ENCODE data around the gene OBP2B.
"Not testable (repeated sequence)": the region's sequence is repeated elsewhere in the genome, so short reads cannot be mapped to it uniquely, and the experiment has no call there.

OBP2B gene

GRCh38 chr9:133208171-133208879 is 725 bp downstream of the OBP2B start:
- not testable (repeated sequence) for H3K4me1 ChIP-seq (ENCODE audit: control insufficient read depth, insufficient read depth, low read length, poor library complexity, severe bottlenecking); H3K36me3 ChIP-seq (ENCODE audit: control insufficient read depth, insufficient read depth, low read length); H3K4me3 ChIP-seq (ENCODE audit: insufficient read depth, low read depth, low read length, poor library complexity, severe bottlenecking); H3K27ac ChIP-seq (ENCODE audit: insufficient read depth, low read length, poor library complexity, severe bottlenecking); H3K27me3 ChIP-seq (replicated peaks; ENCODE audit: control insufficient read depth, insufficient read depth, low read length, poor library complexity, severe bottlenecking); H3K9me3 ChIP-seq (ENCODE audit: control insufficient read depth, low read length); DNase-seq

- H3K36me3 ChIP-seq (ENCODE audit: control insufficient read depth, insufficient read depth, low read length) = no peaks in the 10 kb centered on the region
- no peaks in the 10 kb centered on the region for H3K4me1 ChIP-seq (ENCODE audit: control insufficient read depth, insufficient read depth, low read length, poor library complexity, severe bottlenecking)
- DNase-seq = no peak
- H3K9me3 ChIP-seq (ENCODE audit: control insufficient read depth, low read length) = no peaks in the 10 kb centered on the region
- peaks cover 4% of the 10 kb centered on the region for H3K27me3 ChIP-seq (replicated peaks; ENCODE audit: control insufficient read depth, insufficient read depth, low read length, poor library complexity, severe bottlenecking)
- H3K27ac ChIP-seq (ENCODE audit: insufficient read depth, low read length, poor library complexity, severe bottlenecking) = no peak overlapping the region
- H3K4me3 ChIP-seq (ENCODE audit: insufficient read depth, low read depth, low read length, poor library complexity, severe bottlenecking) = no peak overlapping the region
These were observed 1.4 kb downstream of the OBP2B start for GRCh38 chr9:133207540-133208170.

GRCh38 chr9:133207021-133207531 is 2.0 kb downstream of the OBP2B start:
- peaks cover 4% of the 10 kb centered on the region for H3K27me3 ChIP-seq (replicated peaks; ENCODE audit: control insufficient read depth, insufficient read depth, low read length, poor library complexity, severe bottlenecking)
- no peak for DNase-seq
- H3K4me1 ChIP-seq (ENCODE audit: control insufficient read depth, insufficient read depth, low read length, poor library complexity, severe bottlenecking) = no peaks in the 10 kb centered on the region
- H3K4me3 ChIP-seq (ENCODE audit: insufficient read depth, low read depth, low read length, poor library complexity, severe bottlenecking) = no peak overlapping the region
- H3K9me3 ChIP-seq (ENCODE audit: control insufficient read depth, low read length) = no peaks in the 10 kb centered on the region
- no peaks in the 10 kb centered on the region for H3K36me3 ChIP-seq (ENCODE audit: control insufficient read depth, insufficient read depth, low read length)
- no peak overlapping the region for H3K27ac ChIP-seq (ENCODE audit: insufficient read depth, low read length, poor library complexity, severe bottlenecking)

GRCh38 chr9:133205996-133206931 is 2.8 kb downstream of the OBP2B start:
- Histone ChIP-seq H3K27ac (ENCODE audit: insufficient read depth, low read length, poor library complexity, severe bottlenecking) (no peak overlapping the region), H3K36me3 (ENCODE audit: control insufficient read depth, insufficient read depth, low read length) (no peaks in the 10 kb centered on the region), H3K9me3 (ENCODE audit: control insufficient read depth, low read length) (no peaks in the 10 kb centered on the region), H3K27me3 (replicated peaks; ENCODE audit: control insufficient read depth, insufficient read depth, low read length, poor library complexity, severe bottlenecking) (peaks cover 4% of the 10 kb centered on the region), H3K4me1 (ENCODE audit: control insufficient read depth, insufficient read depth, low read length, poor library complexity, severe bottlenecking) (no peaks in the 10 kb centered on the region), H3K4me3 (ENCODE audit: insufficient read depth, low read depth, low read length, poor library complexity, severe bottlenecking) (no peak overlapping the region)
- DNase-seq = no peak

- not testable (repeated sequence) for H3K27ac ChIP-seq (ENCODE audit: insufficient read depth, low read length, poor library complexity, severe bottlenecking); H3K36me3 ChIP-seq (ENCODE audit: control insufficient read depth, insufficient read depth, low read length); H3K4me1 ChIP-seq (ENCODE audit: control insufficient read depth, insufficient read depth, low read length, poor library complexity, severe bottlenecking); H3K4me3 ChIP-seq (ENCODE audit: insufficient read depth, low read depth, low read length, poor library complexity, severe bottlenecking); DNase-seq; H3K27me3 ChIP-seq (replicated peaks; ENCODE audit: control insufficient read depth, insufficient read depth, low read length, poor library complexity, severe bottlenecking); H3K9me3 ChIP-seq (ENCODE audit: control insufficient read depth, low read length)
These were observed 3.6 kb downstream of the OBP2B start for GRCh38 chr9:133205481-133205887.

- H3K4me1 ChIP-seq (ENCODE audit: control insufficient read depth, insufficient read depth, low read length, poor library complexity, severe bottlenecking) = no peaks in the 10 kb centered on the region
- no peaks in the 10 kb centered on the region for H3K36me3 ChIP-seq (ENCODE audit: control insufficient read depth, insufficient read depth, low read length)
- H3K9me3 ChIP-seq (ENCODE audit: control insufficient read depth, low read length) = no peaks in the 10 kb centered on the region
- peaks cover 1% of the 10 kb centered on the region for H3K27me3 ChIP-seq (replicated peaks; ENCODE audit: control insufficient read depth, insufficient read depth, low read length, poor library complexity, severe bottlenecking)
- H3K4me3 ChIP-seq (ENCODE audit: insufficient read depth, low read depth, low read length, poor library complexity, severe bottlenecking) = no peak overlapping the region
- H3K27ac ChIP-seq (ENCODE audit: insufficient read depth, low read length, poor library complexity, severe bottlenecking) = no peak overlapping the region
- DNase-seq = no peak
These were observed 4.1 kb downstream of the OBP2B start for GRCh38 chr9:133204993-133205336.

- Histone ChIP-seq H3K4me3 (ENCODE audit: insufficient read depth, low read depth, low read length, poor library complexity, severe bottlenecking) (no peak overlapping the region), H3K9me3 (ENCODE audit: control insufficient read depth, low read length) (no peaks in the 10 kb centered on the region), H3K36me3 (ENCODE audit: control insufficient read depth, insufficient read depth, low read length) (no peaks in the 10 kb centered on the region), H3K4me1 (ENCODE audit: control insufficient read depth, insufficient read depth, low read length, poor library complexity, severe bottlenecking) (no peaks in the 10 kb centered on the region), H3K27ac (ENCODE audit: insufficient read depth, low read length, poor library complexity, severe bottlenecking) (no peak overlapping the region), H3K27me3 (replicated peaks; ENCODE audit: control insufficient read depth, insufficient read depth, low read length, poor library complexity, severe bottlenecking) (no peaks in the 10 kb centered on the region)
- no peak for DNase-seq
These were observed 4.6 kb downstream of the OBP2B start for GRCh38 chr9:133204335-133204992.

GRCh38 chr9:133203506-133204075 is 5.5 kb downstream of the OBP2B start:
- H3K27me3 ChIP-seq (replicated peaks; ENCODE audit: control insufficient read depth, insufficient read depth, low read length, poor library complexity, severe bottlenecking) = no peaks in the 10 kb centered on the region
- no peak for DNase-seq
- H3K36me3 ChIP-seq (ENCODE audit: control insufficient read depth, insufficient read depth, low read length) = no peaks in the 10 kb centered on the region
- H3K4me3 ChIP-seq (ENCODE audit: insufficient read depth, low read depth, low read length, poor library complexity, severe bottlenecking) = no peak overlapping the region
- H3K4me1 ChIP-seq (ENCODE audit: control insufficient read depth, insufficient read depth, low read length, poor library complexity, severe bottlenecking) = no peaks in the 10 kb centered on the region
- H3K9me3 ChIP-seq (ENCODE audit: control insufficient read depth, low read length) = no peaks in the 10 kb centered on the region
- H3K27ac ChIP-seq (ENCODE audit: insufficient read depth, low read length, poor library complexity, severe bottlenecking) = no peak overlapping the region

GRCh38 chr9:133202688-133203453 is 6.2 kb downstream of the OBP2B start:
- Histone ChIP-seq H3K4me3 (ENCODE audit: insufficient read depth, low read depth, low read length, poor library complexity, severe bottlenecking) (no peak overlapping the region), H3K36me3 (ENCODE audit: control insufficient read depth, insufficient read depth, low read length) (no peaks in the 10 kb centered on the region), H3K9me3 (ENCODE audit: control insufficient read depth, low read length) (no peaks in the 10 kb centered on the region), H3K27me3 (replicated peaks; ENCODE audit: control insufficient read depth, insufficient read depth, low read length, poor library complexity, severe bottlenecking) (no peaks in the 10 kb centered on the region), H3K27ac (ENCODE audit: insufficient read depth, low read length, poor library complexity, severe bottlenecking) (no peak overlapping the region), H3K4me1 (ENCODE audit: control insufficient read depth, insufficient read depth, low read length, poor library complexity, severe bottlenecking) (no peaks in the 10 kb centered on the region)
- no peak for DNase-seq
